Measurements from ENCODE around the gene CLCN6. TPM values are rescaled to one million over a fixed set of nuclear protein-coding genes. Genes with fewer than 3 reads are reported as not detected.
"Not testable (repeated sequence)": the region's sequence is repeated elsewhere in the genome, so short reads cannot be mapped to it uniquely, and the experiment has no call there.

Gene CLCN6
- total RNA-seq, 1 donor, result 21.0 TPM

DNA sequence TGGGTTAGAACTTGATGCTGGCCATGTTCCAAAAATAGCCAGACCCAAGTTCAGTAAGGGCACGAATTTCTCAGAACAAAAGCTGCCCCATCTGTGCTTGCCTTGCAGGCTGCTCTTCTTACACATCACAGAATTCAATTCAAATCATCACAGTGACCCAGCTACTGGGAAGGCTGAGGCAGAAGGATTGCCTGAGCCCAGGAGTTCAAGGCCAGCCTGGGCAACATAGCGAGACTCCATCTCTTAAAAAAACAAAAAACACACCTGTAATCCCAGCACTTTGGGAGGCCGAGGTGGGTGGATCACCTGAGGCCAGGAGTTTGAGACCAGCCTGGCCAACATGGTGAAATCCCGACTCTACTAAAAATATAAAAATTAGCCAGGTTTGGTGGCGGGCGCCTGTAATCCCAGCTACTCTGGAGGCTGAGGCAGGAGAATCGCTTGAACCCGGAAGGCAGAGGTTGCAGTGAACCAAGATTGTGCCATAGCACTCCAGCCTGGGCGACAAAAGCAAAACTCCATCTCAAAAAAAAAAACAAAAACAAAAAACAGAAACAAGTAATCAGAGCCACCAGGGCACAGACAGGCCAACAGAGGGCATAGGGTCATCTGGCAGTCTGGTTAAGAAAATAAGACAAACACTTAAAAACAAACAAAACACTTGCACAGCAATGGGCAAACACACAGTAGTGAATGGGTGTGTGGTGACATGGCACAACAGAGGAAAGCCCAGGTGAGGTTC is 1.9 kb upstream of the CLCN6 start:
- not testable (repeated sequence) for H4K20me1 ChIP-seq (ENCODE audit: insufficient read depth, low read length); H3K9me3 ChIP-seq (ENCODE audit: low read depth, low read length); H3K27me3 ChIP-seq (ENCODE audit: insufficient read depth, low read length); DNase-seq (ENCODE audit: insufficient read length, low spot score, missing footprints)
- H3K79me2 ChIP-seq (ENCODE audit: insufficient read depth, low read length), result peaks cover 53% of the 10 kb centered on the region
- peak overlapping the region; percentile 53 for H3K27ac ChIP-seq (ENCODE audit: low read depth, low read length)
- H3K4me3 ChIP-seq (ENCODE audit: insufficient read depth, low read length), result peak overlapping the region; percentile 98
- H3K4me1 ChIP-seq (ENCODE audit: insufficient read depth, low read length), result peaks cover 45% of the 10 kb centered on the region
- peaks cover 20% of the 10 kb centered on the region for H3K36me3 ChIP-seq (ENCODE audit: insufficient read depth, low read length)
- H2AFZ ChIP-seq (ENCODE audit: low read length), result peak overlapping the region; percentile 7
- H3K4me2 ChIP-seq (ENCODE audit: insufficient read depth, low read length), result peak overlapping the region; percentile 98

DNA sequence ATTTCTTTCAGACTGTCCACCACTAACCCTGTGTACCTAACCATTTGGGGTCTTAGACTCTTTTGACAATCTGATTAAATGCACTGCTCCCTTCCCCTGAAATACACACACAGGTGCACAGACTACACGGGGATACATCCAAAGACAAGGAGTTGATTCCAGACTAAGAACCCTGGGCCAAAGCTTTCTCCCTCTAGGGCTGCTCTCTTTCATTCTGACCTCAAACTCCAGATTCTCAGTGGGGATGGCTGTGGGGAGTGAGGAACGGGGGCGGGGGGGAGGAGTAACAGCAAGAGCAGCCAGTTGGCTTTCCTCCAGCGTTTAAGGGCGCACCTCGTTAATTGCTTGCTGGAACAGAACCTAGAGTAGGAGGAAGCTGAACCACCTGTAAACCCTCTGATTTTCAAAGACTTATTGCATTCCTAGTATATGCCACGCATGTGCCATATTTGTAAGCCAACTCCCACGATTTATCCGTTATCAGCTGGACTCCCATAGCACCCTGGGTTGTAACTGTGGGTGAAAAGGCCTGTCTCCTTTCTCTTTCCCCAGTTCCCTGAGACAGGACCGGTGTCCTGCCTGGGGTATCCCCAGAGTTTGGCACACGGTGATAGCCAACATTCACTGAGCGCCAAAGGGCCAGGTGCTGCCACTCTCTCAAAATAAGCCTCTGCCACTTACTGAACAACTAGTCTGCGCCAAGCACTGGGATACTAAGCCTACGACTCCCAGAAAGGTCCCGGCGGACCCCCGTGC is 1.1 kb upstream of the CLCN6 start:
- Histone ChIP-seq H3K9me3 (ENCODE audit: low read depth, low read length) (no peaks in the 10 kb centered on the region), H2AFZ (ENCODE audit: low read length) (peak overlapping the region; percentile 91), H3K79me2 (ENCODE audit: insufficient read depth, low read length) (peaks cover 60% of the 10 kb centered on the region), H3K27ac (ENCODE audit: low read depth, low read length) (peak overlapping the region; percentile 93), H3K4me3 (ENCODE audit: insufficient read depth, low read length) (peak overlapping the region; percentile 98), H3K27me3 (ENCODE audit: insufficient read depth, low read length) (no peaks in the 10 kb centered on the region), H3K4me1 (ENCODE audit: insufficient read depth, low read length) (peaks cover 45% of the 10 kb centered on the region), H3K36me3 (ENCODE audit: insufficient read depth, low read length) (peaks cover 28% of the 10 kb centered on the region), H3K4me2 (ENCODE audit: insufficient read depth, low read length) (peak overlapping the region; percentile 98), H4K20me1 (ENCODE audit: insufficient read depth, low read length) (peaks cover 10% of the 10 kb centered on the region)
- TF ChIP-seq, protein P1, sequence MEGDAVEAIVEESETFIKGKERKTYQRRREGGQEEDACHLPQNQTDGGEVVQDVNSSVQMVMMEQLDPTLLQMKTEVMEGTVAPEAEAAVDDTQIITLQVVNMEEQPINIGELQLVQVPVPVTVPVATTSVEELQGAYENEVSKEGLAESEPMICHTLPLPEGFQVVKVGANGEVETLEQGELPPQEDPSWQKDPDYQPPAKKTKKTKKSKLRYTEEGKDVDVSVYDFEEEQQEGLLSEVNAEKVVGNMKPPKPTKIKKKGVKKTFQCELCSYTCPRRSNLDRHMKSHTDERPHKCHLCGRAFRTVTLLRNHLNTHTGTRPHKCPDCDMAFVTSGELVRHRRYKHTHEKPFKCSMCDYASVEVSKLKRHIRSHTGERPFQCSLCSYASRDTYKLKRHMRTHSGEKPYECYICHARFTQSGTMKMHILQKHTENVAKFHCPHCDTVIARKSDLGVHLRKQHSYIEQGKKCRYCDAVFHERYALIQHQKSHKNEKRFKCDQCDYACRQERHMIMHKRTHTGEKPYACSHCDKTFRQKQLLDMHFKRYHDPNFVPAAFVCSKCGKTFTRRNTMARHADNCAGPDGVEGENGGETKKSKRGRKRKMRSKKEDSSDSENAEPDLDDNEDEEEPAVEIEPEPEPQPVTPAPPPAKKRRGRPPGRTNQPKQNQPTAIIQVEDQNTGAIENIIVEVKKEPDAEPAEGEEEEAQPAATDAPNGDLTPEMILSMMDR (IDR thresholded peaks at IDR 0.05; ENCODE audit: extremely low read depth, low read depth, low read length), result no peak
- DNase-seq (ENCODE audit: insufficient read length, low spot score, missing footprints), result no peak

DNA sequence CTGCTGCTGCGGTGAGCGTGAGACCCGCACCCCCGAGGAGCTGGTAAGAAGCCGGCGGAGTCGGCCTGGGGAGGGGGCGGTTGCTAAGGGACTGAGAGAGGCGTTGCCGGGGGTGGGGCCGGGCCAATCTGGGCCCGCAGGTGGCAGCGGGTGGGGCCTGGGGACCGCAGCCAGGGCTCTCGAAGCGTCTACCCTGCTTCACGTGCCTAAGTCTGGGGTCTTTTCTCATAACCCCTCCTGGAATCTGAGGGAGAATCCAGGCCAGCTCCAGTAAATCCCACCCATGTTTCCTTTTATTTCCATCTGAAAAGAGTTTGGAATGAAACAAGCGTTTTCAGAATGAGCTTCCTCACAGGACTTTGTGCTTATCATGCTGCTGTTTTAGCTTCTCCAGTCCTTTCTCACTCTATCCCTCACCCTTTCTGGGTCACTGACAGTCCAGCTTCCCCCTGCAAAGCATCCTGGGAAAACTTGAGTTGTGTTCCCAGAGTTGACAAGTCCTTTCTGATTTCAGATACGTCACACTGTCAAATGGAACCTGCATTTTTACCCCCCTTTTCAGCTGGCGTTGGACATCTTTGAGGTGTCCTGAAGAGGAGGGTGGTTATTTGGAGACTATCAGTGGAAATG is 431 bp downstream of the CLCN6 start:
- TF ChIP-seq, protein P1 (IDR thresholded peaks at IDR 0.05; ENCODE audit: extremely low read depth, low read depth, low read length), result no peak
- peaks cover 28% of the 10 kb centered on the region for H3K36me3 ChIP-seq (ENCODE audit: insufficient read depth, low read length)
- DNase-seq (ENCODE audit: insufficient read length, low spot score, missing footprints), result no peak
- peaks cover 45% of the 10 kb centered on the region for H3K4me1 ChIP-seq (ENCODE audit: insufficient read depth, low read length)
- H4K20me1 ChIP-seq (ENCODE audit: insufficient read depth, low read length), result peaks cover 10% of the 10 kb centered on the region
- H3K4me3 ChIP-seq (ENCODE audit: insufficient read depth, low read length), result peak overlapping the region; percentile 98
- no peaks in the 10 kb centered on the region for H3K27me3 ChIP-seq (ENCODE audit: insufficient read depth, low read length)
- H3K79me2 ChIP-seq (ENCODE audit: insufficient read depth, low read length), result peaks cover 74% of the 10 kb centered on the region
- peak overlapping the region; percentile 98 for H3K4me2 ChIP-seq (ENCODE audit: insufficient read depth, low read length)
- H3K9me3 ChIP-seq (ENCODE audit: low read depth, low read length), result no peaks in the 10 kb centered on the region
- peak overlapping the region; percentile 93 for H3K27ac ChIP-seq (ENCODE audit: low read depth, low read length)
- peak overlapping the region; percentile 86 for H2AFZ ChIP-seq (ENCODE audit: low read length)

DNA sequence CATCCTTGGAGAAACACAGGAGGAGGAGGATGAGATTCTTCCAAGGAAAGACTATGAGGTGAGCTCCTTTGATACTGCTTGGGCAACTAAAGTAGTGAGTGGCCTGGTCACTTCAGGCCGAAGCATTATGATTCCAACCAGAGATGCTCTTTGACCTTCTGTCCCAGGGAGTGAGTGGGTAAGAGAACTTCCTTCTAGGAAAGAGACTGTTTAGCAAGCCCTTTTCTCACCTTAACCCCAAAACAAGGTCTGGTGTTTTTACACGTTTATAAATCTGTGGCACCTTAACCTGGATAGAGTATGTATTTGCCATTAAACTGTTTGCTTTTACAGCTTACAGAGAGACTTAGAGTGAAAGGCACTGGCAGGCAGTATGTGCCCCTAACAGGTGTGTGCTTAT is 1.1 kb downstream of the CLCN6 start:
- no peak overlapping the region for H2AFZ ChIP-seq (ENCODE audit: low read length)
- peak overlapping the region; percentile 93 for H3K27ac ChIP-seq (ENCODE audit: low read depth, low read length)
- peak overlapping the region; percentile 98 for H3K4me2 ChIP-seq (ENCODE audit: insufficient read depth, low read length)
- peaks cover 77% of the 10 kb centered on the region for H3K79me2 ChIP-seq (ENCODE audit: insufficient read depth, low read length)
- H3K4me3 ChIP-seq (ENCODE audit: insufficient read depth, low read length), result peak overlapping the region; percentile 98
- H4K20me1 ChIP-seq (ENCODE audit: insufficient read depth, low read length), result peaks cover 15% of the 10 kb centered on the region
- DNase-seq (ENCODE audit: insufficient read length, low spot score, missing footprints), result no peak
- H3K4me1 ChIP-seq (ENCODE audit: insufficient read depth, low read length), result peaks cover 42% of the 10 kb centered on the region
- peaks cover 32% of the 10 kb centered on the region for H3K36me3 ChIP-seq (ENCODE audit: insufficient read depth, low read length)
- H3K9me3 ChIP-seq (ENCODE audit: low read depth, low read length), result no peaks in the 10 kb centered on the region
- TF ChIP-seq, protein P1 (IDR thresholded peaks at IDR 0.05; ENCODE audit: extremely low read depth, low read depth, low read length), result no peak
- no peaks in the 10 kb centered on the region for H3K27me3 ChIP-seq (ENCODE audit: insufficient read depth, low read length)

Measured in osteoblast (primary cell).